ENCODE data around the gene REEP5. TPM values are rescaled to one million over a fixed set of nuclear protein-coding genes. Genes with fewer than 3 reads are reported as not detected.
A peak's percentile ranks its signal among the peaks of the same experiment; 100 is the strongest.

The REEP5 gene
- total and polyA plus RNA-seq, 7 donors: 35.5 to 83.6 (median 76.7) TPM

DNA sequence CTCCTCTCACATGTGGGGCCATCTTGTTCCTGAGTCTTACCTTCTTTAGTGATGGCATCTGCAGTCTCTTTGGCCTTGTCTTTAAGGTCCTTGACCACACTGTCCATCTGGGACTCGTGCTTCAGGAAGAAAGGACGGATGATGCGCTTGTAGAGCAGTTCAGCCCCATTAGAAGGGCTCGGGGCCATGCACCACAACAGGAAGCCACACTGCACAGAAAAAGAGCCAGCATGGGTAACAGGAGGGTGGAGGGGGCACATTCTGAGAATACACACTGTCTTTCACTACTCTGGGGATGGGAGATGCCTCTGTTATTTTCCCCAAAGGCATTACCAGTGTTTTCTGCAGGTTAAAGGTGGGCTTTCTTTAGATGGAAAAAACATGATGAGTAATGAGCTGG is 35.1 kb downstream of the REEP5 start:
- no peak for ATAC-seq
- Histone ChIP-seq H3K27me3 (ENCODE audit: insufficient read depth in 3 of 3, low read length in 2 of 3) (no peaks in the 10 kb centered on the region), H3K9me3 (no peaks in the 10 kb centered on the region), H3K4me1 (peaks cover 3% of the 10 kb centered on the region), H3K36me3 (ENCODE audit: insufficient read depth in 1 of 2, low read depth in 1 of 2) (peaks cover 28 to 84% of the 10 kb centered on the region in 2 donors), H3K27ac (no peak overlapping the region), H3K4me3 (no peak overlapping the region)
- TF ChIP-seq, protein P1, sequence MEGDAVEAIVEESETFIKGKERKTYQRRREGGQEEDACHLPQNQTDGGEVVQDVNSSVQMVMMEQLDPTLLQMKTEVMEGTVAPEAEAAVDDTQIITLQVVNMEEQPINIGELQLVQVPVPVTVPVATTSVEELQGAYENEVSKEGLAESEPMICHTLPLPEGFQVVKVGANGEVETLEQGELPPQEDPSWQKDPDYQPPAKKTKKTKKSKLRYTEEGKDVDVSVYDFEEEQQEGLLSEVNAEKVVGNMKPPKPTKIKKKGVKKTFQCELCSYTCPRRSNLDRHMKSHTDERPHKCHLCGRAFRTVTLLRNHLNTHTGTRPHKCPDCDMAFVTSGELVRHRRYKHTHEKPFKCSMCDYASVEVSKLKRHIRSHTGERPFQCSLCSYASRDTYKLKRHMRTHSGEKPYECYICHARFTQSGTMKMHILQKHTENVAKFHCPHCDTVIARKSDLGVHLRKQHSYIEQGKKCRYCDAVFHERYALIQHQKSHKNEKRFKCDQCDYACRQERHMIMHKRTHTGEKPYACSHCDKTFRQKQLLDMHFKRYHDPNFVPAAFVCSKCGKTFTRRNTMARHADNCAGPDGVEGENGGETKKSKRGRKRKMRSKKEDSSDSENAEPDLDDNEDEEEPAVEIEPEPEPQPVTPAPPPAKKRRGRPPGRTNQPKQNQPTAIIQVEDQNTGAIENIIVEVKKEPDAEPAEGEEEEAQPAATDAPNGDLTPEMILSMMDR (IDR thresholded peaks at IDR 0.05): no peak
- no peak for DNase-seq
- intact Hi-C loops (cut with DNase I): no loop called here
- 89 to 99% (median 95%) methylated on average over 4 of the region's 4 CpGs for WGBS, 3 donors

DNA sequence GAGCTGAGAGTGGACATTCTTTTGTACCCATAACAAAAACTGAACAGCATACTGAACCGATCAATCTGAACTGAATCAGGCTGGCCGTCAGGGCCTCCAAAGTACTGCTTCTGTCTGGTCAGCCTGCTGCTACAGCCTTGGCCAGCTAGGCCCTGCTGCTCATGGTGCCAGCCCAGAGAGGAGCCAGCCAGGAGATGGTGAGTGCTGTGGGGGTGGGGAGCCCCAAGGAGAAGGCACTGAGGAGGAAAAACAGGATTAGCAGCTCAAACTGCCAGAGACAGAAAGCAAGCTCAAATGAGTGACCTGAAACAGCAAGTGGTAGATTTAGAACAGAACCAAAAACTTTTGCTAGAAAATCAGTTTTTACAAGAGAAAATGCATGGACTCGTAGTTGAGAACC is 37.0 kb downstream of the REEP5 start:
- H3K4me3 ChIP-seq: no peak overlapping the region
- intact Hi-C loops (cut with DNase I): no loop called here
- TF ChIP-seq, protein P1 (IDR thresholded peaks at IDR 0.05): no peak
- ATAC-seq (no peak), DNase-seq (no peak)
- peaks cover 3% of the 10 kb centered on the region for H3K4me1 ChIP-seq
- H3K36me3 ChIP-seq (ENCODE audit: insufficient read depth in 1 of 2, low read depth in 1 of 2): peaks cover 29 to 90% of the 10 kb centered on the region in 2 donors
- no peak overlapping the region for H3K27ac ChIP-seq
- H3K27me3 ChIP-seq (ENCODE audit: insufficient read depth in 3 of 3, low read length in 2 of 3): no peaks in the 10 kb centered on the region
- 47 to 85% (median 67%) methylated on average over 3 of the region's 3 CpGs for WGBS, 3 donors
- no peaks in the 10 kb centered on the region for H3K9me3 ChIP-seq

DNA sequence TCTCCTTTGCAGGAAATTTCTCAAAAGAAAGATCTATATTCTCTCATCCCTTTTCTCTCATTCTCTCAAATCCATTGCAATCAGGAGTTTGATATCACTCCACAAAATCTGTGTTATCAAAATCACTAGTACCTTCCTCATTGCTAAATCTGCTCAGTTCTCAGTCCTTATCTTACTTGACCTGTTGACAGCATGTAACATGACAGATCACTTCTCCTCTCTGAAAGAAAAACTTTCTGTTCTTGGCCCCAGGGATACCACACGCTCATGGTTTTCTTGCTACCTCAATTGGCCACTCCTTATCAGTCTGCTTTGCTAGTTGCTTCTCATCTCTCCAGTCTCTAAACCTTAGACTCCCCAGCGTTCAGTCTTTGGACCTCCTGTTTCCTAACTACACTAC is 38.8 kb downstream of the REEP5 start:
- intact Hi-C loops (cut with DNase I): no loop called here
- 88 to 96% (median 93%) methylated on average over 2 of the region's 2 CpGs for WGBS, 3 donors
- Histone ChIP-seq H3K4me1 (peaks cover 4% of the 10 kb centered on the region), H3K9me3 (no peaks in the 10 kb centered on the region), H3K36me3 (ENCODE audit: insufficient read depth in 1 of 2, low read depth in 1 of 2) (peaks cover 32 to 93% of the 10 kb centered on the region in 2 donors), H3K27ac (no peak overlapping the region), H3K4me3 (no peak overlapping the region), H3K27me3 (ENCODE audit: insufficient read depth in 3 of 3, low read length in 2 of 3) (no peaks in the 10 kb centered on the region)
- DNase-seq (no peak), ATAC-seq (no peak)
- TF ChIP-seq, protein P1 (IDR thresholded peaks at IDR 0.05): no peak

DNA sequence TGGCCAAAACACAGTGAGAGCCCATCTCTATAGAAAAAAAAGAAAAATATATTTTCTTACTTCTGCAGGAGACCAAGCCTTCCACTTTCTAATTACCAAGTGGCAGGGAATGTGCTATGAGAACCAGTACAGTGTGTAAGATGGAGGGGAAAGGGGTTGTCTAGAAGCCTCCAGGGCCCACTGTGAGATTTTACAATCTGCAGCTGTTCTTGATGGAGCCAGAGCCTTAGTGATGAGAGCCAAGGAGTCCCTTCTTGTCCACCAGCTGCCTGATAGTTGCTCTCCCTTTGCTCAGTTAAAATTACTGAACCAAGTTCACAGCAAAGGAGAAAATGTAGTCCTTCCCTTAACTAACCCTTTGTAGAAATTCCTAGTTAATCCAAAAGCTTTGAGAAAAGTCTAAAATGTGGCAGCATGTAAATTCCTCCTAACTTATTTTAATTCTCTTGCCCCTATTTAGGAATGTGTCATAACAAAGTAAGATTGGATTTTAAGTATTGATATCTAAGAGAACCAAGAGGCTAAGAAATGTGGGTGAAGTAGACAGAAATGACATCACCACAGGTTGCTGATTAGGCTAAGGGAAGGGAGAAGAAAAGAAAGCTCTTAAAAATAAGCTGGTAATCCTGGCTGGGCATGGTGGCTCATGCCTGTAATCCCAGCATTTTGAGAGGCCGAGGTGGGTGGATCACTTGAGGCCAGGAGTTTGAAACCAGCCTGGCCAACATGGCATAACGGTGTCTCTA is 41.6 kb downstream of the REEP5 start:
- intact Hi-C loops (cut with DNase I): no loop called here

More for the DNA sequence above, 41.6 kb downstream of the REEP5 start:
- peaks cover 4% of the 10 kb centered on the region for H3K4me1 ChIP-seq
- no peak overlapping the region for H3K4me3 ChIP-seq
- no peaks in the 10 kb centered on the region for H3K9me3 ChIP-seq
- TF ChIP-seq, protein P1 (IDR thresholded peaks at IDR 0.05): no peak
- no peaks in the 10 kb centered on the region for H3K27me3 ChIP-seq (ENCODE audit: insufficient read depth in 3 of 3, low read length in 2 of 3)
- H3K27ac ChIP-seq: peak overlapping the region; percentile 36
- 51 to 67% (median 54%) methylated on average over 2 of the region's 2 CpGs for WGBS, 3 donors
- ATAC-seq (peak; percentile 30 to 50 (median 42)), DNase-seq (no peak)
- peaks cover 23 to 95% of the 10 kb centered on the region in 2 donors for H3K36me3 ChIP-seq (ENCODE audit: insufficient read depth in 1 of 2, low read depth in 1 of 2)

Data from psoas muscle (tissue), 8 donors.